ENCODE measurements around the gene LCORL.

GRCh38 chr4:17962171-17962570 lies 59.4 kb downstream of the LCORL start:
- TF ChIP-seq CTCF (conservative IDR thresholded peaks at IDR 0.05) (no peak), EZH2 (IDR thresholded peaks at IDR 0.05; ENCODE audit: low read depth) (no peak)

Measured in PC-9 (cell line).